Measurements from ENCODE around the gene MAGI1.

MAGI1 gene

DNA sequence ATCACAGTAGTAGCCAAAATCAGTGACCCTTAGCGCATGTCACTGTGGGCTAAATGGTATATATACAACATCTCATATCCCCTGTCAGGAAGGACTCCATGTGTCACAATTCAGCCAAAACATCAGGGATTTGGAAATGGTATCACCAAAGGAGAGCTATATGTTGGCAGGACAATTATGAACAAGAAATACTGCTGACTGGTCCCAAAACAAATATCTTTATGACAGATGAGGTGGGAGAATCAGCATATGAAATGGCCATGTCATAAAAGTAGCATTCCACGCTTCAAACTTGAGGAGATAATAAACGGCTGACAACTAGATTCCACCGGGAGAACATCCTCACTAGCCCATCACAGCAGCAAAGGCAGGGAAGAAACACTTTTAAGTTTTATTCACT lies 158.4 kb downstream of the MAGI1 start:
- no peaks in the 10 kb centered on the region for H3K9me3 ChIP-seq
- TF ChIP-seq, protein P1, sequence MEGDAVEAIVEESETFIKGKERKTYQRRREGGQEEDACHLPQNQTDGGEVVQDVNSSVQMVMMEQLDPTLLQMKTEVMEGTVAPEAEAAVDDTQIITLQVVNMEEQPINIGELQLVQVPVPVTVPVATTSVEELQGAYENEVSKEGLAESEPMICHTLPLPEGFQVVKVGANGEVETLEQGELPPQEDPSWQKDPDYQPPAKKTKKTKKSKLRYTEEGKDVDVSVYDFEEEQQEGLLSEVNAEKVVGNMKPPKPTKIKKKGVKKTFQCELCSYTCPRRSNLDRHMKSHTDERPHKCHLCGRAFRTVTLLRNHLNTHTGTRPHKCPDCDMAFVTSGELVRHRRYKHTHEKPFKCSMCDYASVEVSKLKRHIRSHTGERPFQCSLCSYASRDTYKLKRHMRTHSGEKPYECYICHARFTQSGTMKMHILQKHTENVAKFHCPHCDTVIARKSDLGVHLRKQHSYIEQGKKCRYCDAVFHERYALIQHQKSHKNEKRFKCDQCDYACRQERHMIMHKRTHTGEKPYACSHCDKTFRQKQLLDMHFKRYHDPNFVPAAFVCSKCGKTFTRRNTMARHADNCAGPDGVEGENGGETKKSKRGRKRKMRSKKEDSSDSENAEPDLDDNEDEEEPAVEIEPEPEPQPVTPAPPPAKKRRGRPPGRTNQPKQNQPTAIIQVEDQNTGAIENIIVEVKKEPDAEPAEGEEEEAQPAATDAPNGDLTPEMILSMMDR (IDR thresholded peaks at IDR 0.05) = no peak
- no peak overlapping the region for H3K4me3 ChIP-seq (ENCODE audit: low read depth in 1 of 2, low read length in 1 of 2)
- no peak overlapping the region for H3K27ac ChIP-seq
- peaks cover 0 to 19% of the 10 kb centered on the region in 2 experiments for H3K4me1 ChIP-seq (ENCODE audit: control insufficient read depth in 1 of 2, insufficient read depth in 1 of 2, low read depth in 1 of 2, low read length in 1 of 2)
- H3K27me3 ChIP-seq = no peaks in the 10 kb centered on the region
- H3K36me3 ChIP-seq = no peaks in the 10 kb centered on the region

GRCh38 chr3:65879372-65879771 lies 159.3 kb downstream of the MAGI1 start:
- TF ChIP-seq, protein P1 (IDR thresholded peaks at IDR 0.05) = no peak
- Histone ChIP-seq H3K27ac (no peak overlapping the region), H3K4me1 (ENCODE audit: control insufficient read depth in 1 of 2, insufficient read depth in 1 of 2, low read depth in 1 of 2, low read length in 1 of 2) (peaks cover 0 to 21% of the 10 kb centered on the region in 2 experiments), H3K36me3 (no peaks in the 10 kb centered on the region), H3K27me3 (no peaks in the 10 kb centered on the region), H3K4me3 (ENCODE audit: low read depth in 1 of 2, low read length in 1 of 2) (no peak overlapping the region), H3K9me3 (no peaks in the 10 kb centered on the region)

GRCh38 chr3:65878831-65879230 lies 159.9 kb downstream of the MAGI1 start:
- Histone ChIP-seq H3K4me3 (ENCODE audit: low read depth in 1 of 2, low read length in 1 of 2) (no peak overlapping the region), H3K9me3 (no peaks in the 10 kb centered on the region), H3K36me3 (no peaks in the 10 kb centered on the region), H3K4me1 (ENCODE audit: control insufficient read depth in 1 of 2, insufficient read depth in 1 of 2, low read depth in 1 of 2, low read length in 1 of 2) (peaks cover 0 to 21% of the 10 kb centered on the region in 2 experiments), H3K27ac (no peak overlapping the region), H3K27me3 (no peaks in the 10 kb centered on the region)
- TF ChIP-seq, protein P1 (IDR thresholded peaks at IDR 0.05) = no peak

DNA sequence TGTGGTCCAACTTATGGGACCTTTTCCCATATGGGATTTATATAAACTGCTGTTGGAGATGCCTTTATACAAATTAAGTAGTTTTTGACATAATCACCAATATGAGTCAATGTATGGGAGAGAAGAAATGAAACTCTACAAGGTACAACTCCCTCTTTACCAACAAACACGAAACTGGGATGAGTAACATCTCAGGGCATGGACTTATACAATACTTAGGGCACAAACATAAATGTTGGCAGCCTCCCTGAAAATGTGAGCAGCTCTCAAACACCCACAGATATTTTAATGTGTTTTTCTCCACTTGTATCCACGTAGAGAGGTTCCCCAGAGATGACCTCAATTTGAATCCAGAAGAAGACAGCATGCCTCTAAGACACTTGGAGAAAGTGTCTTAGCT lies 161.6 kb downstream of the MAGI1 start:
- no peaks in the 10 kb centered on the region for H3K27me3 ChIP-seq
- no peaks in the 10 kb centered on the region for H3K36me3 ChIP-seq
- no peaks in the 10 kb centered on the region for H3K9me3 ChIP-seq
- H3K4me3 ChIP-seq (ENCODE audit: low read depth in 1 of 2, low read length in 1 of 2) = no peak overlapping the region
- H3K4me1 ChIP-seq (ENCODE audit: control insufficient read depth in 1 of 2, insufficient read depth in 1 of 2, low read depth in 1 of 2, low read length in 1 of 2) = peaks cover 0 to 21% of the 10 kb centered on the region in 2 experiments
- H3K27ac ChIP-seq = no peak overlapping the region
- TF ChIP-seq, protein P1 (IDR thresholded peaks at IDR 0.05) = no peak

DNA sequence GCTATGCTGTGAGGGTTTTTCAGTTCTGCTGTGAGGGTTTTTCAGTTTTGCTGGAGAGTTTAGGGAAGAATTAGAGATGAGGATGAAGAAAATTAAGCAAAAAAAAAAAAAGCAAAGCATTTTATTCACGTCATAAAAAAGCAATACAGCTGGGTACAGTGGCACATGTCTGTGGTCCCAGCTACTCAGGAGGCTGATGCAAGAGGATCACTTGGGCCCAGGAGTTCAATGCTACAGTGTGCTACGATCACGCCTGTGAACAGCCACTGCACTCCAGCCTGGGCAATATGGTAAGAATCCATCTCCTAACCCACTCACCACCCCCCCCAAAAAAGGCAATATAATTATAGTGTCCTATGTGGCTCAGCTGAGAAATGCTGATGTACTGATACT lies 162.7 kb downstream of the MAGI1 start:
- Histone ChIP-seq H3K9me3 (no peaks in the 10 kb centered on the region), H3K4me1 (ENCODE audit: control insufficient read depth in 1 of 2, insufficient read depth in 1 of 2, low read depth in 1 of 2, low read length in 1 of 2) (peaks cover 0 to 12% of the 10 kb centered on the region in 2 experiments), H3K27ac (no peak overlapping the region), H3K4me3 (ENCODE audit: low read depth in 1 of 2, low read length in 1 of 2) (no peak overlapping the region), H3K27me3 (no peaks in the 10 kb centered on the region), H3K36me3 (no peaks in the 10 kb centered on the region)
- TF ChIP-seq, protein P1 (IDR thresholded peaks at IDR 0.05) = no peak

Data from neutrophil (primary cell).